HAP-1 (cell line): ENCODE data around the gene TPI1.

Experiments used
- DNase-seq, 2 experiments: peaks; one replicate each; pipeline ENCODE4 v3.0.0-alpha.2; 2016 to 2020; ENCODE audit warnings: low spot score in 2 of 2
- H3K27me3 ChIP-seq: fragments of 250-450 bp; sonication (Bioruptor Pico); 2 replicates; pipeline ENCODE4 v1.5.1; 2020; ENCODE audit warnings: low read depth, mild to moderate bottlenecking, moderate library complexity
- H3K36me3 ChIP-seq: fragments of 250-450 bp; sonication (Bioruptor Pico); replicated peaks from 2 replicates; pipeline ENCODE4 v1.5.1; 2020; ENCODE audit warnings: mild to moderate bottlenecking
- H3K4me1 ChIP-seq: fragments of 250-450 bp; sonication (Bioruptor Pico); 2 replicates; pipeline ENCODE4 v1.5.1; 2020; ENCODE audit warnings: mild to moderate bottlenecking
- H3K4me3 ChIP-seq: fragments of 250-450 bp; sonication (Bioruptor Pico); 2 replicates; pipeline ENCODE4 v1.5.1; 2020; ENCODE audit warnings: mild to moderate bottlenecking, moderate library complexity
- H3K9me3 ChIP-seq: fragments of 250-450 bp; sonication (Bioruptor Pico); 2 replicates; pipeline ENCODE4 v1.5.1; 2020; ENCODE audit warnings: mild to moderate bottlenecking, moderate library complexity
- in situ Hi-C: fragments of 300-500 bp; cut with MboI; formaldehyde crosslinking; loops from 3 replicates; pipeline ENCODE4 v1.14.3; 2020; ENCODE audit warnings: low sequenced_read_pairs, inconsistent platforms, mixed read lengths

Gene TPI1

GRCh38 chr12:6867413-6868210 lies at the start of gene TPI1:
Gene TPI1 (plus strand): TSS chr12:6867531. CDS start chr12:6867567, 36 bp downstream.
- peaks cover 23% of the 10 kb centered on the region for H3K4me1 ChIP-seq
- H3K4me3 ChIP-seq, result peak within 1 kb of the TSS; percentile 92
- H3K27me3 ChIP-seq, result no peaks in the 10 kb centered on the region
- H3K36me3 ChIP-seq, result peaks cover 77% of the 10 kb centered on the region
- in situ Hi-C loops, result loop anchor here (5.0 kb wide), 1 partner anchor 75 kb away; the partner anchor contains the start of genes C12orf57 and RNU7-1
- H3K9me3 ChIP-seq, result no peaks in the 10 kb centered on the region
- DNase-seq, result peak; percentile 71 to 88

GRCh38 chr12:6817662-6818157 lies 49.6 kb upstream of the TPI1 start:
- Histone ChIP-seq H3K4me1 (peaks cover 9% of the 10 kb centered on the region), H3K36me3 (no peaks in the 10 kb centered on the region), H3K27me3 (peaks cover 4% of the 10 kb centered on the region; the same call in 1 of the 2 replicates), H3K9me3 (no peaks in the 10 kb centered on the region), H3K4me3 (no peak overlapping the region)
- in situ Hi-C loops, result no loop called here
- no peak for DNase-seq

- Histone ChIP-seq H3K4me1 (peaks cover 11% of the 10 kb centered on the region), H3K27me3 (peaks cover 4% of the 10 kb centered on the region; the same call in 1 of the 2 replicates), H3K4me3 (no peak overlapping the region), H3K36me3 (no peaks in the 10 kb centered on the region), H3K9me3 (no peaks in the 10 kb centered on the region)
- no peak for DNase-seq
- in situ Hi-C loops, result no loop called here
Measured at GRCh38 chr12:6818222-6818621, 49.1 kb upstream of the TPI1 start.

GRCh38 chr12:6818645-6819044 lies 48.7 kb upstream of the TPI1 start:
- peaks cover 12% of the 10 kb centered on the region for H3K4me1 ChIP-seq
- in situ Hi-C loops, result no loop called here
- DNase-seq, result no peak
- peaks cover 4% of the 10 kb centered on the region; the same call in 1 of the 2 replicates for H3K27me3 ChIP-seq
- H3K36me3 ChIP-seq, result no peaks in the 10 kb centered on the region
- H3K9me3 ChIP-seq, result no peaks in the 10 kb centered on the region
- no peak overlapping the region for H3K4me3 ChIP-seq

GRCh38 chr12:6819106-6820030 lies 48.0 kb upstream of the TPI1 start:
- peaks cover 12% of the 10 kb centered on the region for H3K4me1 ChIP-seq
- DNase-seq, result no peak
- no peak overlapping the region for H3K4me3 ChIP-seq
- no peaks in the 10 kb centered on the region for H3K36me3 ChIP-seq
- no peaks in the 10 kb centered on the region; the same call in 1 of the 2 replicates for H3K27me3 ChIP-seq
- in situ Hi-C loops, result no loop called here
- H3K9me3 ChIP-seq, result no peaks in the 10 kb centered on the region

- in situ Hi-C loops, result no loop called here
- peaks cover 12% of the 10 kb centered on the region for H3K4me1 ChIP-seq
- DNase-seq, result no peak
- no peaks in the 10 kb centered on the region for H3K36me3 ChIP-seq
- H3K27me3 ChIP-seq, result no peaks in the 10 kb centered on the region
- H3K9me3 ChIP-seq, result no peaks in the 10 kb centered on the region
- no peak overlapping the region for H3K4me3 ChIP-seq
Measured at GRCh38 chr12:6820166-6820565, 47.2 kb upstream of the TPI1 start.

GRCh38 chr12:6821591-6822425 lies 45.5 kb upstream of the TPI1 start, which contains the start of gene GPR162:
Gene GPR162 (plus strand): TSS chr12:6821821. CDS start chr12:6823899, 2,078 bp downstream.
- H3K4me3 ChIP-seq, result peak within 1 kb of the TSS; percentile 33
- DNase-seq, result peak; percentile 50 to 85
- H3K4me1 ChIP-seq, result peaks cover 12% of the 10 kb centered on the region
- in situ Hi-C loops, result no loop called here
- H3K27me3 ChIP-seq, result no peaks in the 10 kb centered on the region
- H3K9me3 ChIP-seq, result no peaks in the 10 kb centered on the region
- H3K36me3 ChIP-seq, result no peaks in the 10 kb centered on the region

GRCh38 chr12:6822426-6823135 lies 44.8 kb upstream of the TPI1 start:
- no peaks in the 10 kb centered on the region for H3K9me3 ChIP-seq
- no peaks in the 10 kb centered on the region for H3K36me3 ChIP-seq
- no peaks in the 10 kb centered on the region for H3K27me3 ChIP-seq
- peak overlapping the region; percentile 33 for H3K4me3 ChIP-seq
- peaks cover 17% of the 10 kb centered on the region for H3K4me1 ChIP-seq
- in situ Hi-C loops, result no loop called here
- DNase-seq, result no peak

GRCh38 chr12:6823182-6824084 lies 43.9 kb upstream of the TPI1 start:
- H3K27me3 ChIP-seq, result no peaks in the 10 kb centered on the region
- H3K36me3 ChIP-seq, result no peaks in the 10 kb centered on the region
- in situ Hi-C loops, result no loop called here
- H3K9me3 ChIP-seq, result no peaks in the 10 kb centered on the region
- DNase-seq, result no peak
- no peak overlapping the region for H3K4me3 ChIP-seq
- H3K4me1 ChIP-seq, result peaks cover 17% of the 10 kb centered on the region

GRCh38 chr12:6824085-6824775 lies 43.1 kb upstream of the TPI1 start:
- no peak for DNase-seq
- Histone ChIP-seq H3K27me3 (no peaks in the 10 kb centered on the region), H3K36me3 (peaks cover 3% of the 10 kb centered on the region), H3K4me3 (no peak overlapping the region), H3K9me3 (no peaks in the 10 kb centered on the region), H3K4me1 (peaks cover 17% of the 10 kb centered on the region)
- in situ Hi-C loops, result no loop called here

- in situ Hi-C loops, result loop anchor here (5.0 kb wide), 1 partner anchor 73 kb away; the partner anchor contains the start of gene MLF2
- Histone ChIP-seq H3K4me1 (peaks cover 21% of the 10 kb centered on the region), H3K9me3 (no peaks in the 10 kb centered on the region), H3K4me3 (no peak overlapping the region), H3K36me3 (peaks cover 9% of the 10 kb centered on the region), H3K27me3 (no peaks in the 10 kb centered on the region)
- DNase-seq, result no peak
Measured at GRCh38 chr12:6824901-6825381, 42.4 kb upstream of the TPI1 start.
